Measurements from ENCODE around the gene MVB12B.

The MVB12B gene

DNA sequence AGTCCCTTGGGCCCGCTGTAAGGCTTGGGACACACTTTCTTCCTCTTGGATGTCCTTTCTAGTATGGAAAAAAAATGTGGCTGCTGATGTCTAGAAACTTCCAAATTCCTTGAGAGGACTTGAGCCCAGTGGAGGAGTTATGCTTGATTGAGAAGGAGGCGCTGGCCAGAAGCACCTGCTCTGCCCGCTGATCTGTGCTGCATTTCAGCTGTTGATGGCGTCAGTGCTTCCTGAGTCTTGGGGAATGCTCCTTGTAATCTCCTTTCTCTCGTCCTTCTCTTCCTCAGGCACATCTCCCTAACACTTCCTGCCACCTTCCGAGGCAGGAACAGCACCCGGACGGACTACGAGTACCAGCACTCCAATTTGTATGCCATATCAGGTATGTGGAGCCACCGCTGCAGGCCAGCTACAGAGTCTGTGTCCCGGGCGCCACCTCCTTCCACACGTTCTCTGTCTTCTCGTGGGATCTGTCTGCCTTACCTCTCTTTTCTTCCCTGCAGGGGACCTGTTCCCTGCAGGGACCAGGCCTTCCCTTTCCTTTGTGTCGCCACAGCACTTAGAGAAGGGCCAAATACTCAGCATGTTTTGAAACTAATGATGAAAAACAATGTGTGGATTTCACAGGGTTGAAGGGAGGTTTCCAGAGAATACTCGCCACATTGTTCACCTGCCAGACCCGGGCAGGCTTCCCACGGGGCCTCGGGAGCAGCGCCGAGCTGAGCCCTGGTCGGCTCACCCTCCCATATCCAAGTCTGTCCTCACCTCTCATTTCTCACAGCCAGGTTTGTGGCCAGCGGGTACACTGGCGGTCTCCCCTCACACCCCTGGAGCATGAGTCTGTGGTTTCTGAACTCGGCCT, 95.2 kb downstream of the MVB12B start:
- no peaks in the 10 kb centered on the region for H3K4me1 ChIP-seq
- H3K36me3 ChIP-seq: peaks cover 17 to 37% (median 28%) of the 10 kb centered on the region in 3 donors
- H3K27me3 ChIP-seq: no peaks in the 10 kb centered on the region
- H3K27ac ChIP-seq: no peak overlapping the region
- no peaks in the 10 kb centered on the region for H3K9me3 ChIP-seq
- no peak for DNase-seq
- TF ChIP-seq CTCF (IDR thresholded peaks at IDR 0.05): no peak
- no peak overlapping the region for H3K4me3 ChIP-seq
- intact Hi-C loops (cut with DNase I; ENCODE audit: low total_unique reads): no loop called here

- Histone ChIP-seq H3K9me3 (no peaks in the 10 kb centered on the region), H3K36me3 (peaks cover 17 to 37% (median 28%) of the 10 kb centered on the region in 3 donors), H3K4me1 (no peaks in the 10 kb centered on the region), H3K27me3 (no peaks in the 10 kb centered on the region), H3K27ac (no peak overlapping the region), H3K4me3 (no peak overlapping the region)
- TF ChIP-seq CTCF (IDR thresholded peaks at IDR 0.05): no peak
- intact Hi-C loops (cut with DNase I; ENCODE audit: low total_unique reads): no loop called here
- no peak for DNase-seq
Observed at GRCh38 chr9:126423142-126423915, 96.7 kb downstream of the MVB12B start.

GRCh38 chr9:126423916-126424185, 97.2 kb downstream of the MVB12B start:
- Histone ChIP-seq H3K27me3 (no peaks in the 10 kb centered on the region), H3K9me3 (no peaks in the 10 kb centered on the region), H3K4me3 (no peak overlapping the region), H3K27ac (no peak overlapping the region), H3K4me1 (no peaks in the 10 kb centered on the region), H3K36me3 (peaks cover 17 to 37% (median 28%) of the 10 kb centered on the region in 3 donors)
- DNase-seq: no peak
- no peak for TF ChIP-seq CTCF (IDR thresholded peaks at IDR 0.05)
- intact Hi-C loops (cut with DNase I; ENCODE audit: low total_unique reads): no loop called here

DNA sequence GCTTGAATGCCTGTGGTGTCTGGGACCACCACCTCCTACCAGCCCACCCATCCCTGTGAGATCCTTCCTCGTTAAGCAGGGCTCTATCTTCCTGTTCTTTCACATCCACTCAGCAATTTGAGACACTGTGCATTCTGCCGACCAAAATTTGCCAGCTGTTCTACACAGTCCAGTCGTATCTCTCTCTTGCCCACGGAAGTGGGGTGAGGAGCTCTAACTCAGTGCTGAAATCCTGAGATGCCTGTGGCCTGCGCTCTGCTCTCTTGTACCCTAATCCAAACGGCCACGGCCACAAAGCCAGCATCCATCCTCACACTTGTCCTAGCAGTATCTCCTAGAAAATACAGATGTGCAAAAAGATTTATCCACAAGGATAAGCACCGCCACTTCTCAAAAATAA, 97.9 kb downstream of the MVB12B start:
- no peak for DNase-seq
- H3K4me3 ChIP-seq: no peak overlapping the region
- no peaks in the 10 kb centered on the region for H3K27me3 ChIP-seq
- intact Hi-C loops (cut with DNase I; ENCODE audit: low total_unique reads): no loop called here
- H3K9me3 ChIP-seq: no peaks in the 10 kb centered on the region
- no peak overlapping the region for H3K27ac ChIP-seq
- H3K36me3 ChIP-seq: peaks cover 17 to 37% (median 32%) of the 10 kb centered on the region in 3 donors
- TF ChIP-seq CTCF (IDR thresholded peaks at IDR 0.05): no peak
- H3K4me1 ChIP-seq: no peaks in the 10 kb centered on the region

DNA sequence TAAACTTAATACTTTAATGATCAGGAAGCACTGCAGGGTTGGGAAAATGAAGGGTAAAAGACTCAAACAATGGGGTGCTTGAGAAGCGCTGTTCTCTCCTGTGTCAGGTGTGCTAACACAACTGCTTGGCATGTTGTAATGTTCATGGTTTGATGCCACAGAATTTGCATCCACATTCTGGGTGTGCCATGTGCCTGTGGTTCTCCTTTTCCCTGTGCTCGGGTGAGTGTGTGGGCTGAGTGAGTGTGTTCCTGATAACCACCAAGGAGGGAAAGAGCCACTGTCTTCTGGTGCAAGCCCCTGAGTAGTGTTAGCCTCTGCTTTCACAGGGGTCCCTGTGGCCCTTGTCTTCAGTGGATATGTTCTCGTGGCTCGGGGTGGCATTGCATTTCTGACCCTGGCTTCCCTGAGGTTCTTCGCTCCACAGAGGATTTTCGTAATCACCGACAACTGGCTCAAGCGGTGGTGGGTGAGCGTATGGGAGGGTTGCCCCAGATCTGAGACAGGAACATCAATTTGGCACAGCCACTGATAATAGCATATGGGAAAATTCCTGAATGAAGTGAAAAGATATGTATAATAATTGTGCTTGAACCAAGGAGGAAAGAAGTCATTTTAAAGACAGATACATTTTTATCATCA, 102.0 kb downstream of the MVB12B start:
- no peak for TF ChIP-seq CTCF (IDR thresholded peaks at IDR 0.05)
- peaks cover 8 to 29% (median 12%) of the 10 kb centered on the region in 3 donors for H3K36me3 ChIP-seq
- intact Hi-C loops (cut with DNase I; ENCODE audit: low total_unique reads): no loop called here
- H3K27ac ChIP-seq: no peak overlapping the region
- no peaks in the 10 kb centered on the region for H3K4me1 ChIP-seq
- no peaks in the 10 kb centered on the region for H3K27me3 ChIP-seq
- no peak overlapping the region for H3K4me3 ChIP-seq
- DNase-seq: no peak
- no peaks in the 10 kb centered on the region for H3K9me3 ChIP-seq
